Fibroblast of lung (primary cell): ENCODE measurements around the gene DYNLT1. TPM values are rescaled to one million over a fixed set of nuclear protein-coding genes. Genes with fewer than 3 reads are reported as not detected.
"Not testable (repeated sequence)": the region's sequence is repeated elsewhere in the genome, so short reads cannot be mapped to it uniquely, and the experiment has no call there.

ENCODE experiments used
- DNase-seq, 2 donors: peaks; one replicate each; pipeline versions ENCODE4 v3.0.0 to v3.0.0-alpha.2; 2010; ENCODE audit warnings: low read depth in 2 of 2
- H2AFZ ChIP-seq: 2 replicates; pipeline ENCODE4 v1.5.1; 2012; ENCODE audit warnings: low read length, control low read depth, inconsistent platforms
- H3K27ac ChIP-seq: 2 replicates; pipeline ENCODE4 v1.5.1; 2011; ENCODE audit warnings: low read length, control low read depth; ENCODE audit not compliant: insufficient read depth
- H3K27me3 ChIP-seq: 2 replicates; pipeline ENCODE4 v1.5.1; 2011; ENCODE audit warnings: mild to moderate bottlenecking, low read length; ENCODE audit not compliant: control insufficient read depth, insufficient read depth
- H3K36me3 ChIP-seq: 2 replicates; pipeline ENCODE4 v1.5.1; 2011; ENCODE audit warnings: low read length; ENCODE audit not compliant: control insufficient read depth, insufficient read depth
- H3K4me1 ChIP-seq: 2 replicates; pipeline ENCODE4 v1.5.1; 2011; ENCODE audit warnings: low read length; ENCODE audit not compliant: control insufficient read depth, insufficient read depth; ENCODE audit errors: extremely low read depth
- H3K4me2 ChIP-seq: 2 replicates; pipeline ENCODE4 v1.5.1; 2011; ENCODE audit warnings: low read length, control low read depth; ENCODE audit not compliant: insufficient read depth; ENCODE audit errors: extremely low read depth
- H3K4me3 ChIP-seq, 4 experiments: fragments of 200-600 bp in 1 of 4; sonication (generic) in 1 of 4; replicated peaks in 1 of 4; 2 replicates each; pipeline ENCODE4 v1.5.1; 2011 to 2016; ENCODE audit warnings: low read length in 4 of 4, low read depth in 3 of 4, mild to moderate bottlenecking in 3 of 4, control low read depth in 2 of 4, inconsistent platforms in 1 of 4, mixed read lengths in 1 of 4; ENCODE audit not compliant: insufficient read depth in 1 of 4; ENCODE audit errors: control extremely low read depth in 1 of 4
- H3K79me2 ChIP-seq: 2 replicates; pipeline ENCODE4 v1.5.1; 2012; ENCODE audit warnings: mild to moderate bottlenecking, low read length, inconsistent platforms; ENCODE audit not compliant: control insufficient read depth, insufficient read depth
- H3K9ac ChIP-seq: 2 replicates; pipeline ENCODE4 v1.5.1; 2011; ENCODE audit warnings: mild to moderate bottlenecking, low read length, control low read depth; ENCODE audit not compliant: insufficient read depth
- H3K9me3 ChIP-seq: 2 replicates; pipeline ENCODE4 v1.5.1; 2012; ENCODE audit warnings: low read depth, low read length; ENCODE audit not compliant: control insufficient read depth, insufficient read depth
- H4K20me1 ChIP-seq: 2 replicates; pipeline ENCODE4 v1.5.1; 2011; ENCODE audit warnings: low read length; ENCODE audit not compliant: control insufficient read depth, insufficient read depth; ENCODE audit errors: extremely low read depth
- EZH2 ChIP-seq: IDR thresholded peaks from 2 replicates; pipeline ENCODE4 v1.5.1; 2012; ENCODE audit warnings: low read length, control low read depth, mild to moderate bottlenecking; ENCODE audit errors: missing control alignments
- polyA plus RNA-seq, 2 donors: library from polyadenylated mRNA; depleted of rRNA in 1 of 2; stranded (reverse) in 1 of 2; unstranded in 1 of 2; fragments of >200 nt; gene quantifications; 2 replicates each; pipeline ENCODE4 v1.2.1, GENCODE V29; 2011 to 2012; ENCODE audit warnings: missing spikeins in 1 of 2
- total RNA-seq: library from RNA; depleted of rRNA; stranded (reverse); fragments of >200 nt; gene quantifications from 2 replicates; pipeline ENCODE4 v1.2.1, GENCODE V29; 2014
- TF ChIP-seq, protein P1 (sequence below), 2 donors: IDR thresholded peaks in 1 of 2; conservative IDR thresholded peaks in 1 of 2; 1 replicate in 1 of 2; 2 replicates in 1 of 2; pipeline ENCODE4 v1.5.1; 2011 to 2012; ENCODE audit warnings: low read length in 2 of 2, control low read depth in 1 of 2, inconsistent platforms in 1 of 2, low read depth in 1 of 2, mild to moderate bottlenecking in 1 of 2

DYNLT1 gene
- total and polyA plus RNA-seq, 2 donors (not counting 1 experiment from before 2014, with no cell fraction given), result 92.3 to 296 TPM

DNA sequence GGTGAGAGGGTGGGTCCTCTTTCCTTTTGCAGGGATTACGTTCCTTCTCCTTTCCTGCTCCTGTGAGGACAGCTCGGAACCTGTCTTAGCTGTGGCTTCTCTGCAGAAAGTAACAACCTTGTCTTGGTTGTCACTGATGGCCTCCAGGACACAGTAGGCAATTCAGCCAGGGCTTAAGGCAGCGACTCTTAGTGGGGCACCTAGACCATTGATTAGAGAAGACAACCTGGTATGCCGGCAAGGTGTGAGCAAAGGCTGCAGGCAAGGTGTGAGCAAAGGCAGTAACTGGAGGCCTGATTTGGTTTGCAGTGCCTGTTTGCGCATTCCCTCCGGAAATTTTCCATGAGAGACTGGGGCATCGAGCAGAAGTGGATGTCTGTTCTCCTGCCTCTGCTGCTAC lies 37.6 kb downstream of the DYNLT1 start:
- Histone ChIP-seq H3K79me2 (no peaks in the 10 kb centered on the region), H4K20me1 (no peaks in the 10 kb centered on the region), H3K27ac (no peak overlapping the region), H3K4me3 (no peak overlapping the region), H3K36me3 (peaks cover 24% of the 10 kb centered on the region), H3K9me3 (no peaks in the 10 kb centered on the region), H3K9ac (no peak overlapping the region), H2AFZ (no peak overlapping the region), H3K4me2 (no peak overlapping the region), H3K4me1 (no peaks in the 10 kb centered on the region), H3K27me3 (no peaks in the 10 kb centered on the region)
- DNase-seq, result no peak
- no peak for TF ChIP-seq EZH2
- TF ChIP-seq, protein P1, sequence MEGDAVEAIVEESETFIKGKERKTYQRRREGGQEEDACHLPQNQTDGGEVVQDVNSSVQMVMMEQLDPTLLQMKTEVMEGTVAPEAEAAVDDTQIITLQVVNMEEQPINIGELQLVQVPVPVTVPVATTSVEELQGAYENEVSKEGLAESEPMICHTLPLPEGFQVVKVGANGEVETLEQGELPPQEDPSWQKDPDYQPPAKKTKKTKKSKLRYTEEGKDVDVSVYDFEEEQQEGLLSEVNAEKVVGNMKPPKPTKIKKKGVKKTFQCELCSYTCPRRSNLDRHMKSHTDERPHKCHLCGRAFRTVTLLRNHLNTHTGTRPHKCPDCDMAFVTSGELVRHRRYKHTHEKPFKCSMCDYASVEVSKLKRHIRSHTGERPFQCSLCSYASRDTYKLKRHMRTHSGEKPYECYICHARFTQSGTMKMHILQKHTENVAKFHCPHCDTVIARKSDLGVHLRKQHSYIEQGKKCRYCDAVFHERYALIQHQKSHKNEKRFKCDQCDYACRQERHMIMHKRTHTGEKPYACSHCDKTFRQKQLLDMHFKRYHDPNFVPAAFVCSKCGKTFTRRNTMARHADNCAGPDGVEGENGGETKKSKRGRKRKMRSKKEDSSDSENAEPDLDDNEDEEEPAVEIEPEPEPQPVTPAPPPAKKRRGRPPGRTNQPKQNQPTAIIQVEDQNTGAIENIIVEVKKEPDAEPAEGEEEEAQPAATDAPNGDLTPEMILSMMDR (conservative IDR thresholded peaks at IDR 0.05 in 1 of 2, IDR thresholded peaks at IDR 0.05 in 1 of 2; ENCODE audit: low read depth in 1 of 2, low read length in 2 of 2), result no peak

- peaks cover 23% of the 10 kb centered on the region for H3K36me3 ChIP-seq
- not testable (repeated sequence) for H3K4me3 ChIP-seq, H3K27me3 ChIP-seq, H3K9me3 ChIP-seq, DNase-seq, H3K79me2 ChIP-seq, H3K4me2 ChIP-seq, H3K9ac ChIP-seq, H4K20me1 ChIP-seq, H3K4me1 ChIP-seq, H2AFZ ChIP-seq, H3K27ac ChIP-seq
These were observed 38.5 kb downstream of the DYNLT1 start for GRCh38 chr6:158606011-158606410.

- DNase-seq, result peak; percentile 67 to 83
- Histone ChIP-seq H4K20me1 (no peaks in the 10 kb centered on the region), H3K27me3 (no peaks in the 10 kb centered on the region), H3K9me3 (no peaks in the 10 kb centered on the region), H3K36me3 (peaks cover 19% of the 10 kb centered on the region), H3K4me3 (no peak overlapping the region), H3K4me2 (no peak overlapping the region), H3K4me1 (no peaks in the 10 kb centered on the region), H3K27ac (no peak overlapping the region), H3K9ac (no peak overlapping the region), H3K79me2 (no peaks in the 10 kb centered on the region), H2AFZ (no peak overlapping the region)
- no peak for TF ChIP-seq EZH2
- TF ChIP-seq, protein P1 (conservative IDR thresholded peaks at IDR 0.05 in 1 of 2, IDR thresholded peaks at IDR 0.05 in 1 of 2; ENCODE audit: low read depth in 1 of 2, low read length in 2 of 2), result peak; percentile 83 to 84
These were observed 39.2 kb downstream of the DYNLT1 start for GRCh38 chr6:158605266-158605878.
